Activated T-cell treated with anti-CD3 and anti-CD28 coated beads, Interleukin-2, amount 50 U/mL, for 1 hour (primary cell): ENCODE data around the gene TLCD2.
"Not testable (repeated sequence)": the region's sequence is repeated elsewhere in the genome, so short reads cannot be mapped to it uniquely, and the experiment has no call there.

Experiments used
- DNase-seq: peaks from one replicate; pipeline ENCODE4 v3.0.0-alpha.2; 2020

Gene TLCD2

GRCh38 chr17:1735834-1736347 lies 25.7 kb upstream of the TLCD2 start:
- DNase-seq, result no peak

GRCh38 chr17:1735418-1735817 lies 25.2 kb upstream of the TLCD2 start:
- no peak for DNase-seq

- no peak for DNase-seq
Measured at GRCh38 chr17:1733759-1734158, 23.6 kb upstream of the TLCD2 start.

- no peak for DNase-seq
Measured at GRCh38 chr17:1732833-1733321, 22.7 kb upstream of the TLCD2 start.

- DNase-seq, result no peak
Measured at GRCh38 chr17:1732241-1732832, 22.2 kb upstream of the TLCD2 start.

GRCh38 chr17:1731194-1731506 lies 21.0 kb upstream of the TLCD2 start:
- DNase-seq, result no peak

- no peak for DNase-seq
Measured at GRCh38 chr17:1730326-1731193, 20.4 kb upstream of the TLCD2 start.

GRCh38 chr17:1729966-1730325 lies 19.8 kb upstream of the TLCD2 start:
- DNase-seq, result no peak

- DNase-seq, result no peak
Measured at GRCh38 chr17:1727876-1728630, 17.9 kb upstream of the TLCD2 start.

- no peak for DNase-seq
Measured at GRCh38 chr17:1727258-1727789, 17.1 kb upstream of the TLCD2 start.

GRCh38 chr17:1726626-1727257 lies 16.6 kb upstream of the TLCD2 start:
- no peak for DNase-seq

GRCh38 chr17:1725642-1726511 lies 15.7 kb upstream of the TLCD2 start:
- DNase-seq, result no peak

- DNase-seq, result no peak
Measured at GRCh38 chr17:1724869-1725641, 14.9 kb upstream of the TLCD2 start.

GRCh38 chr17:1724351-1724868 lies 14.2 kb upstream of the TLCD2 start, which contains the start of gene WDR81:
Gene WDR81 (plus strand): TSS chr17:1724704. CDS start chr17:1724960, 256 bp downstream.
- peak; percentile 83 for DNase-seq

GRCh38 chr17:1722022-1722421 lies 11.8 kb upstream of the TLCD2 start:
- not testable (repeated sequence) for DNase-seq

GRCh38 chr17:1720856-1721386 lies 10.7 kb upstream of the TLCD2 start:
- peak; percentile 74 for DNase-seq

- no peak for DNase-seq
Measured at GRCh38 chr17:1718362-1719165, 8.4 kb upstream of the TLCD2 start.

- peak; percentile 64 for DNase-seq
Measured at GRCh38 chr17:1716912-1717695, 6.9 kb upstream of the TLCD2 start.
